ENCODE data around the gene ESYT3. TPM values are rescaled to one million over a fixed set of nuclear protein-coding genes. Genes with fewer than 3 reads are reported as not detected.

ESYT3 gene
- total and polyA plus RNA-seq, 2 of the 8 experiments (the other 6 are each of a cell fraction or from before 2014, with no cell fraction given), result 4.4 to 7.3 TPM

DNA sequence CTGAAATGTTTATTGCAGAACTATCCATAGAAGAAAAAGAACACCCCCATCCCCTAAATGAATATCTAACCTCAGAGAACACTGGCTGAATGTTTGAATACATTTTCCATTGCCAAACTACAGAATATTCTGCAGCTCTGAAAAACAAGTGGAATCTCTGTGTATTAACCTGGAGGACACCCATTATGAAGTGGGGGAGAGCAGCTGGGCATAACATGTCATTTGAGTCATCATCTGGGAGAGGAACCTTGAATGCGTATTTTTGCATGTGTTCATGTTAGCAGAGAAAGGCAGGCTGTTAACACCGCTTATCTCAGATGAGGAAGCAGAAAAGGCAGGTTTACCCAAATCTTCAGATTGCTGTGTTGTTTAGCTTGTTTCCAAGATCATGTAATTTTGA, 31.5 kb downstream of the ESYT3 start:
- Histone ChIP-seq H4K91ac (replicated peaks; ENCODE audit: insufficient read length, low read length) (no peak overlapping the region), H4K5ac (ENCODE audit: insufficient read length, low read depth, low read length) (no peak overlapping the region), H2BK120ac (replicated peaks; ENCODE audit: low read depth, low read length) (no peak overlapping the region), H3K23ac (ENCODE audit: insufficient read length) (no peak overlapping the region), H3K27me3 (replicated peaks in 1 of 4; ENCODE audit: control insufficient read depth in 3 of 4, extremely low read depth in 1 of 4, insufficient read depth in 3 of 4, low read length in 3 of 4) (no peaks in the 10 kb centered on the region), H3K36me3 (ENCODE audit: control insufficient read depth in 2 of 4, insufficient read depth in 4 of 4, low read length in 3 of 4) (no peaks in the 10 kb centered on the region; a peak in 3 of 8 replicates), H3K9ac (replicated peaks in 1 of 4; ENCODE audit: extremely low read depth in 1 of 4, low read depth in 3 of 4, low read length in 3 of 4) (no peak overlapping the region), H3K56ac (replicated peaks; ENCODE audit: insufficient read length, low read depth, low read length) (no peak overlapping the region), H3K23me2 (ENCODE audit: low read depth, low read length) (no peaks in the 10 kb centered on the region), H3K4me1 (replicated peaks in 1 of 4; ENCODE audit: control insufficient read depth in 3 of 4, insufficient read depth in 4 of 4, low read length in 3 of 4) (peaks cover 0 to 3% (median 0%) of the 10 kb centered on the region in 4 experiments; a peak in 4 of 7 replicates), H3K4ac (replicated peaks; ENCODE audit: insufficient read length, low read depth, low read length) (no peak overlapping the region), H4K20me1 (replicated peaks in 1 of 2; ENCODE audit: control insufficient read depth in 1 of 2, insufficient read depth in 2 of 2, low read length in 2 of 2) (peaks cover 0 to 4% of the 10 kb centered on the region in 2 experiments), H3K9me3 (ENCODE audit: insufficient read depth in 2 of 2, low read depth in 1 of 2, low read length in 1 of 2) (no peaks in the 10 kb centered on the region), H3K4me2 (ENCODE audit: insufficient read depth in 1 of 2, low read depth in 2 of 2, low read length in 2 of 2) (no peak overlapping the region), H2AK5ac (ENCODE audit: low read depth, low read length) (no peak overlapping the region), H3K27ac (ENCODE audit: low read depth, low read length) (no peak overlapping the region), H2AFZ (ENCODE audit: low read length) (no peak overlapping the region), H2BK12ac (ENCODE audit: low read depth, low read length) (no peak overlapping the region), H2BK5ac (ENCODE audit: low read depth, low read length) (no peak overlapping the region), H3K18ac (ENCODE audit: extremely low read depth, low read length) (no peak overlapping the region), H3K14ac (ENCODE audit: insufficient read length) (no peak overlapping the region), H2BK20ac (ENCODE audit: low read length) (no peak overlapping the region), H3K79me1 (ENCODE audit: low read depth, low read length) (no peaks in the 10 kb centered on the region), H2BK15ac (ENCODE audit: low read length) (no peak overlapping the region), H3K4me3 (ENCODE audit: extremely low read depth in 1 of 4, insufficient read depth in 2 of 4, low read depth in 3 of 4, low read length in 4 of 4) (no peak overlapping the region), H3K79me2 (ENCODE audit: control insufficient read depth in 1 of 2, insufficient read depth in 2 of 2, low read length in 2 of 2) (no peaks in the 10 kb centered on the region), H4K8ac (ENCODE audit: extremely low read depth, insufficient read depth, low read length) (no peak overlapping the region)
- POLR2A ChIA-PET (ENCODE audit: partially characterized antibody), result no interaction called here
- TF ChIP-seq NRF1 (IDR thresholded peaks at IDR 0.05; ENCODE audit: low read depth, low read length) (no peak), TAF1 (IDR thresholded peaks at IDR 0.05; ENCODE audit: low read depth, low read length) (no peak), RAD21 (IDR thresholded peaks at IDR 0.05 in 1 of 2, conservative IDR thresholded peaks at IDR 0.05 in 1 of 2; ENCODE audit: low read depth in 2 of 2, low read length in 2 of 2) (no peak), SUZ12 (IDR thresholded peaks at IDR 0.05; ENCODE audit: low read length) (no peak), ZNF274 (IDR thresholded peaks at IDR 0.05; ENCODE audit: borderline replicate concordance, extremely low read depth, low read length) (no peak), RNF2 (IDR thresholded peaks at IDR 0.05; ENCODE audit: borderline replicate concordance, low read depth, low read length, missing control alignments, poor library complexity, severe bottlenecking) (no peak), KDM4A (IDR thresholded peaks at IDR 0.05; ENCODE audit: low read depth, low read length, severe bottlenecking) (no peak), JUND (IDR thresholded peaks at IDR 0.05; ENCODE audit: low read length) (no peak), POLR2AphosphoS5 (IDR thresholded peaks at IDR 0.05; ENCODE audit: low read depth, low read length) (no peak)
- TF ChIP-seq, protein P1, sequence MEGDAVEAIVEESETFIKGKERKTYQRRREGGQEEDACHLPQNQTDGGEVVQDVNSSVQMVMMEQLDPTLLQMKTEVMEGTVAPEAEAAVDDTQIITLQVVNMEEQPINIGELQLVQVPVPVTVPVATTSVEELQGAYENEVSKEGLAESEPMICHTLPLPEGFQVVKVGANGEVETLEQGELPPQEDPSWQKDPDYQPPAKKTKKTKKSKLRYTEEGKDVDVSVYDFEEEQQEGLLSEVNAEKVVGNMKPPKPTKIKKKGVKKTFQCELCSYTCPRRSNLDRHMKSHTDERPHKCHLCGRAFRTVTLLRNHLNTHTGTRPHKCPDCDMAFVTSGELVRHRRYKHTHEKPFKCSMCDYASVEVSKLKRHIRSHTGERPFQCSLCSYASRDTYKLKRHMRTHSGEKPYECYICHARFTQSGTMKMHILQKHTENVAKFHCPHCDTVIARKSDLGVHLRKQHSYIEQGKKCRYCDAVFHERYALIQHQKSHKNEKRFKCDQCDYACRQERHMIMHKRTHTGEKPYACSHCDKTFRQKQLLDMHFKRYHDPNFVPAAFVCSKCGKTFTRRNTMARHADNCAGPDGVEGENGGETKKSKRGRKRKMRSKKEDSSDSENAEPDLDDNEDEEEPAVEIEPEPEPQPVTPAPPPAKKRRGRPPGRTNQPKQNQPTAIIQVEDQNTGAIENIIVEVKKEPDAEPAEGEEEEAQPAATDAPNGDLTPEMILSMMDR (IDR thresholded peaks at IDR 0.05; ENCODE audit: control extremely low read depth in 1 of 3, insufficient read depth in 1 of 3, low read depth in 1 of 3, low read length in 3 of 3), result no peak
- DNase-seq (ENCODE audit: low read depth in 1 of 2, low spot score in 2 of 2) (no peak), FAIRE-seq (no peak)
- CTCF ChIA-PET (ENCODE audit: partially characterized antibody), result interaction anchor here (0.6 to 1.0 kb wide), 2 partner anchors 9 to 13 kb away, joined by 3 read pairs; no protein-coding TSS in a partner anchor
- 96% methylated on average over 2 of the region's 2 CpGs; no CpG with 5 or more reads in 1 of the 2 experiments for WGBS, 2 experiments (ENCODE audit: extremely low coverage in 1 of 2, insufficient coverage in 1 of 2, insufficient read length in 1 of 2, insufficient replicate concordance in 2 of 2, low coverage in 1 of 2, low lambda C conversion rate in 2 of 2, missing lambda C conversion rate in 1 of 2)

Measured in H1 (cell line).